ENCODE measurements around the gene RNF135.
"Not testable (repeated sequence)": the region's sequence is repeated elsewhere in the genome, so short reads cannot be mapped to it uniquely, and the experiment has no call there.

Gene RNF135

DNA sequence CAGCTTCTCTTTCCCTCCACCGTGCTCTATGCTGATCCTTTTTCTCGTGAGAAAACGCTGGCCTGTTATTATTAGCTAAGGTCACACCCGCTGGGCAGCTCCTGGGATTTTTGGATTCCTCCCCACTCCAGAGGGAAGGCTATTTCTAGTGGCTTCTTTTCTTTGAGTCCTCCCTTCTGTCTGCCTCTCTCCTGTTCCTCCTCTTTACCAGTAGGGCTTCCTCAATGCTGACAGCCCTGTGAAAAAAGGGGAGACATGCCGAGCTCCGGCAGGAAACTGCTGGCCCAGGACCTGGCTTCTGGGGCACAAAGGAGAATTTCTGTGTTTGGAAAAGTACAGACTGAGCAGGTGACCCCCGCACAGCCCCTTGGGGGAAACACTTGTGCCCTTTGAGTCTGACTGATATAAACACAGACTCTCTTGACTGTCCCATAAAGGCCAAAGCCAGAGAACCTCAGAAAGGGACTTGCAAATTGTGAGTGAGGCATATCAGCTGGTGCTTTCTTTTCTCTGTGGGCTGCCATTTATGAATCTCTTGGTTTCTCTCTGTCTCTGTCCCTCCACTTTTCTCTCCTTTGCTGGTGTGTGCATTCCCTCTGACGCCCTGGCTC is 14.0 kb upstream of the RNF135 start:
- DNase-seq: no peak

DNA sequence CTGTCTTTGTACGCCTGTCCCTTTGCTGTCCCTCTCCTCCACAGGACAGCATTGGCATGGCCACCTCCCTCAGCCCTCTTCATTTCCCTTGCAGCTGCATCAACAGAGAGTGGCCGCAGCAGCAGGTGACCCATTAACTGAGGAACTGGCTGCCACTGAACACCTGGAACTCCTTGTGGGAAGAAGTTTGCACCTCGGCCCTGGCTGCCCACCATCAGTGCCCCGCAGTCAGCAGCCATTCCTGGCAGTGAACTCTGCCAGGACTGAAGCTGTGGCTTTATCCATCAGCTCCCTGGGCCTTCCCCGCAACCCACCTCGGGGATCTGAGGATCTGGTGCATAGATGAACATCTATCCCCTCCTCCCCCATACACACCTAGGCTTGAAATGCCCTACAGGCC is 13.1 kb upstream of the RNF135 start:
- DNase-seq: peak; percentile 77

DNA sequence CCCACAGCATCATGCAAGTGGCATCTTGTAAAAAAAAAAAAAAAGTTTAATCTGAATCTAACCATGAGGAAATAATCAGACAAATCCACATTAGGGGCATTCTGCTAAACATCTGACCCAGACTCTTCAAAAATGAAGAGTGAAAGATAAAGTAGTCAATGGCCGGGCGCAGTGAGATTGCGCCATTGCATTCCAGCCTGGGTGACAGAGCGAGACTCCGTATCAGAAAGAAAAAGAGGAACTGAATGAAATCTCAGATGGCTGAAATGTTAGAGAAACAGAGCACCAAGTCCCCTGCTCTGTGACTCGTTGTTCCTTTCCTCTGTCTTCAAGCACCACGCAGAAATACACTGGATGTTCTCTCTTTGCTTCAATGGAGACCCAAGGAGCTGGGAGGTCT is 12.7 kb upstream of the RNF135 start:
- no peak for DNase-seq

DNA sequence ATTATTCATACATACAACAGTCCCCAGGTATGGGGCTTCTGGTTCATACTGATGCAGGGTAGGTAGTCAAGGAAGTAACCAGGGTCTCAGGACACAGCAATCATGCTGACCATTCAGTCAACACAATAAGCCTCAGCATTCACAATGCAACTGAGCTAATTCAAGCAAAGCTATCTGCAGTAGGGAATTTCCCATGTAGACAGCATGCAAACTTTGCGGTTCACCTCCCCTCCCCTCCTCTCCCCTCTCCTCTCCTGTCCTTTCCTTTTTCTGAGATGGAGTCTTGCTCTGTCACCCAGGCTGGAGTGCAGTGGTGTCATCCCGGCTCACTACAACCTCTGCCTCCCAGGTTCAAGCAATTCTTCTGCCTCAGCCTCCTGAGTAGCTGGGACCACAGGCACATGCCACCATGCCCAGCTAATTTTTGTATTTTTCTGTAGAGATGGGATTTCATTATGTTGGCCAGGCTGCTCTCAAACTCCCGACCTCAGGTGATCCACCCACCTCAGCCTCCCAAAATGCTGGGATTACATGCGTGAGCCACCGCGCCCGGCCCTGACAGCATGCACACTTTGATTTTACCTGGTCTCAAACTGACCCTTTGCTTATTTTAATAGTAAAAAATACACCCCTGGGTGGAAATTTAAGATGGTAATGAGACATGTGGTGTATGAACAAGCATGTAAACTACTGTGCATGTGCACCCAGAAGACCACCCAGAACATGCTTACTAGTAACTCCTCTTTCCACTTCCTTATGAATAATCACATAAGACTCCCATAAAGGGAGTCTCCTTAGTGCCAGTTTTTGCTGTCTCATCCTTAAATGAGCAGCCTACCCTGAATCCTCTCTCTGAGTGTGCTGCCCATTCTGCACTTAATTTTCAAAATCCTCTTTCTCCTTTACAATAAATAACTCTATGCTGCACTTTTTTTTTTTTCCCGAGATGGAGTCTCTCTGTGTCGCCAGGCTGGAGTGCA is 9.3 kb upstream of the RNF135 start:
- no peak for DNase-seq

DNA sequence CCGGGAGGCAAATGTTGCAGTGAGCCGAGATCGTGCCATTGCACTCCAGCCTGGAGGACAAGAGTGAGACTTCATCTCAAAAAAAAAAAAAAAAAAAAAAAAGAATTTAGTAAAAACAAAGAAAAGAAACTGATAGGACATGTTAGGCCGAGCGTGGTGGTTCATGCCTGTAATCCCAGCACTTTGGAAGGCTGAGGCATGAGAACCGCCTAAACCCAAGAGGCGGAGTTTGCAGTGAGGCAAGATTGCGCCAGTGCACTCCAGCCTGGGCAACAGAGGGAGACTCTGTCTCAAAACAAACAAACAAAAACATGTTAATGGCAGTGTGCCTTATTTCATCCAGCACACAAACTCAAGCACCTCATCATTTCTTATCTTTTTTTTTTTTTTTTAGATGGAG is 6.5 kb upstream of the RNF135 start:
- not testable (repeated sequence) for DNase-seq

DNA sequence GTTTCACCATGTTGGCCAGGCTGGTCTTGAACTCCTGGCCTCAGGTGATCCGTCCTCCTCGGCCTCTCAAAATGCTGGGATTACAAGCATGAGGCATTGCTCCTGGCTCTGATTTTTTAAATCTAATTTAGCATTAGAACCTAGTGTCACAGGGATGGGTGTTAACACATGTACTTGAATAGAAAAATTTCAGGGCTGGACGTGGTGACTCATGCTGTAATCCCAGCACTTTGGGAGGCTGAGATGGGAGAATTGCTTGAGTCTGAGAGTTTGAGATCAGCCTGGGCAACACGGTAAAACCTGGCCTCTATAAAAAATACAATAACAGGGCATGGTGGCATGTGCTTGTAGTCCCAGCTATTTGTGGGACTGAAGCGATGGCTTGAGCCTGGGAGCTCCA is 6.0 kb upstream of the RNF135 start:
- no peak for DNase-seq

DNA sequence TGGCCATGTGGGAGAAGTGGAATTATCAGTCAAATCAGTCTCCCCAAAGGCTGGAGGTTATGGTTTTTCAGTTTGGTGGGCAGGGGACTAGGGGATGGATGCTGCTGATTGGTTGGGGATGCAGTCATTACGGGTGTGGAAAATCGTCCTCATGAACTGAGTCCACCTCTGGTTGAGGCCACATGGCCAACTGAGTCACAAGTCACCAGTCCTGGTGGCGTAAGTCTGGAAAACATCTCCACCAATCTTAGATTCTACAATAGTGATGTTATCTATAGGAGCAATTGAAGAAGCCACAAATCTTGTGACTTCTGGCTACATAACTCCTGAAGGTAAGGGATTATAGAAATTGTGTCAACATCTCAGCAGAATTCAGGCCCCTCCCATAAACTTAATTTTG is 5.2 kb upstream of the RNF135 start:
- DNase-seq: no peak

DNA sequence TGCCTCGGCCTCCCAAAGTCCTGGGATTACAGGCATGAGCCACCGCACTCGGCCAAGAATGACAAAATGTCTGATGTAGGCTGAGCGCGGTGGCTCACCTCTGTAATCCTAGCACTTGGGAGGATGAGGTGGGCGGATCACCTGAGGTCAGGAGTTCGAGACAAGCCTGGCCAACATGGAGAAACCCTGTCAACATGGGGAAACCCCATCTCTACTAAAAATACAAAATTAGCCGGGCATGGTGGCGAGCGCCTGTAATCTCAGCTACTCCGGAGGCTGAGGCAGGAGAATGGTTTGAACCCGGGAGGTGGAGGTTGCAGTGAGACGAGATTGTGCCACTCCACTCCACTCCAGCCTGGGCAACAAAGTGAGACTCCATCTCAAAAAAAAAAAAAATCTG is 2.9 kb upstream of the RNF135 start:
- DNase-seq: not testable (repeated sequence)

DNA sequence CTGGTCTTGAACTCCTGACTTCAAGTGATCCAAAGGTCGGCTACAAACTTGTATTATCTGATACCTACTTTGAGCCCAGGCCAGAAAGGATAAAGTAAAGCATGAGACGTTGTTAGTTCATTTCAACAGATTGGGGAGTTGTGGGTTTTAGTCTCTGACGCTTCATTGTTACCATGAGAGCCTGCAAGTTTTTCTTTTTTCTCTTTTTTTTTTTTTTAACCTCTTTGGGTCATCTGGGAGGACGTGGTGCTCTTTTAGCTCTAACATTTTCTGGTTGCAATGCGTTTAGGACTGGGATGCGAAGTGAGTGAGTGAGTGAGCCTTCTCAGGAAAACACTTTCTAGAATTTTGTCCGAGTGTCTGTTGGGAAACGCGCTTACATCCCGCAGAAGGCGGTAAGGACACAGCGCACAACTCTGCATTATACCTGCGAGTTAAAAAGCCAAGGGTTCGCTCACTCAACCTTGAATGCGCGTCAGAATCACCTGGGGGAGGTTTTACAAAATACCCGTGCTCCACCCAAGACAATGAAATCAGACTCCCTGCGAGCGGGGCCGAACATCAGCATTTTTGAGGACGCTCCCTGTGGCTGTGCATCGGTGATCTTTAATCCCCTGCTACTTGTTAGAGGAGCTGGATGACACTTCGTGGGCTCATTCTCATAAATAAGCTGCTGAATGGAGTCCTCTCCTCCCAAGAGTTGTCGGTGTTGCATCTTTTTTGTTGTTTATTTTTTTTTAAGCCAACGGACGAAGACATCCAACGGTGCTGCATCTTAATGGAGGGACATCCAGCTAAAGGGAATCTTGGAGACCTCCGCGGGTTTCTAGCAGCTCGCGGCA is 629 bp upstream of the RNF135 start:
- DNase-seq: peak; percentile 62

DNA sequence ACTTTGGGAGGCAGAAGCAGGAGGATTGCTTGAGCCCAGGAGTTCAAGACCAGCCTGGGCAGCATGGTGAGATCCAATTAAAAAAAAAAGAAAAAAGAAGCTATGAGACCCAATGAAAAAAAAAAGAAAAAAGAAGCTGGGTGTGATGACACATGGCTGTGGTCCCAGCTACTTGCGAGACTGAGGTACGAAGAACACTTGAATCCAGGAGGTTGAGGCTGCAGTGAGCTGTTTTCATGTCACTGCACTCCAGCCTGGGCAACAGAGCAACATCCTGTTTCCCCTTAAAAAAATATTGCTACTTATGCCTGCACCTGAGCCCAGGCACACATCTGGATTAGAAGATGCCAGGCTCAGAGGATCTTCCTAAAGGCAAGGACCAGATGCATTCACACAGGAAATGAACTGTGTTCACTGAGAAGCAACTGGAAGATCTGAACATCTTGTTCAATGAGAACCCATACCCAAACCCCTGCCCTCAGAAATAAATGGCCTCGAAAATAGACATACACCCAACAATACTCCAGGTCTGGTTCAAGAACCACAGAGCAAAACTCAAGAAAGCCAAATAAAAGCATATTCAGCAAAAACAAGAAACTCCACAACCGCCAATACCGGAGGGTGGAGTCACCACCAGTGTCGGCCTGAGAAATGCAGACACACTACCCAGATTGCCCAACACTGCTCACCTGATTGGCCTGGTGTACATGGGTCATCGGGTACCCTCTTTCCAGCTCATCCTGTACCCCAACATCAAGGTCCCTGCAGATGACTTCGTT is 4.4 kb downstream of the RNF135 start:
- DNase-seq: no peak

DNA sequence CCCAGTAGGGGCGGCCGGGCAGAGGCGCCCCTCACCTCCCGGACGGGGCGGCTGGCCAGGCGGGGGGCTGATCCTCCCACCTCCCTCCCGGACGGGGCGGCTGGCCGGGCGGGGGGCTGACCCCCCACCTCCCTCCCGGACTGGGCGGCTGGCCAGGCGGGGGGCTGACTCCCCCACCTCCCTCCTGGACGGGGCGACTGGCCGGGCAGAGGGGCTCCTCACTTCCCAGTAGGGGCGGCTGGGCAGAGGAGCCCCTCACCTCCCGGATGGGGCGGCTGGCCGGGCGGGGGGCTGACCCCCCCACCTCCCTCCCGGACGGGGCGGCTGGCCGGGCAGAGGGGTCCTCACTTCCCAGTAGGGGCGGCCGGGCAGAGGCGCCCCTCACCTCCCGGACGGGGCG is 9.1 kb downstream of the RNF135 start:
- DNase-seq: not testable (repeated sequence)

DNA sequence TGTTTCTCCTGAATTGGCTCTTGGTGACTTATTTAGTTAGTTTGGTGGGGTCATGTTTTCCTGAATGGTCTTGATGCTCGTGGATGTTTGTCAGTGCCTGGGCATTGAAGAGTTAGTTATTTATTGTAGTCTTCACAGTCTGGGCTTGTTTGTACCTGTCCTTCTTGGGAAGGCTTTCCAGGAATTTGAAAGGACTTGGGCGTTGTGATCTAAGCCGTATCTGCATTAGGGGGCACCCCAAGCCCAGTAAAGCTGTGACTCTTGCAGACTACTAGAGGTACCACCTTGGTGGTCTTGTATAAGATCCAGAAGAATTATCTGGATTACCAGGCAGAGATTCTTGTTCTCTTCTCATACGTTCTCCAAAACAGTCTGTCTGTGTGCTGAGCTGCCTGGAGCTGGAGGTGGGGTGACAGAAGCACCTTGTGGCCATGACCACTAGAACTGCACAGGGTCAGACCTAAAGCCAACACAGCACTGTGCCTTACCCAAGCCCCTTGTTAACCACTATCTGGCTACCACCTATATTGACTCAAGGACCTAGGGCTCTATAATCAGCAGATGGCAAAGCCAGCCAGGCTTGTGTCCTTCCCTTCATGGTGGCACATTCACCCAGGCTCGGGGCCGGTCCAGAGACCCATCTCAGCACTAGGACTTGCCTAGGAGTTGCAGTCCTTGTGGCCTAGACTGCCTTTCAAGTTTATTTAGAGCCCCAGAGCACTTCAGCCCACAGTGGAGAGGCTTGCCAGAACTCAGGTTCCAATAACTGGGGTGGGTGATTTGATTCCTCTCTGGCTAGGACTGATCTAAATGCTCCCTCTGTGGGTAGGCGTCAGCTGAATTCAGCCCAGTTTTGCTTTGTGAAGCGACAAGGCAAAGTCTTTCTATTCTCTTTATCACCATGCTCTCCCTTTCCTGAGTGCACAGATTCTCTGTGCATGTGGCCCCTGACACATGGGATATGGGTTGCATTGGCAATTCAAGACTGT is 11.0 kb downstream of the RNF135 start:
- no peak for DNase-seq

DNA sequence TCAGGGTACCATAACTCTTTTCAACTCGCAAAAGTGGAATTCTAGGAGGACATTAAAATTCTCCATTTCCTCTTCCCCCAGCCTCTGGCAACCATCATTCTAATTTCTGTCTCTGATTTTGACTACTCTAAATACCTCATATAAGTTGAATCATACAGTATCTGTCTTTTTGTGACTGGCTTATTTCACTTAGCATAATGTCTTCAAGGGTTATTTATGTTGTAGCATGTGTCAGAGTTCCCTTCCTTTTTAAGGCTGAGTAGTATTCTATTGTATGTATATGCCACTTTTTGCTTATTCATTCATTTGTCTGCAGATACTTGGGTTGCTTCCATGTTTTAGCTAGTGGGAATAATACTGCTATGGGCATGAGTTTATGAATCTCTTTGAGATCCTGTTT is 12.0 kb downstream of the RNF135 start:
- no peak for DNase-seq

DNA sequence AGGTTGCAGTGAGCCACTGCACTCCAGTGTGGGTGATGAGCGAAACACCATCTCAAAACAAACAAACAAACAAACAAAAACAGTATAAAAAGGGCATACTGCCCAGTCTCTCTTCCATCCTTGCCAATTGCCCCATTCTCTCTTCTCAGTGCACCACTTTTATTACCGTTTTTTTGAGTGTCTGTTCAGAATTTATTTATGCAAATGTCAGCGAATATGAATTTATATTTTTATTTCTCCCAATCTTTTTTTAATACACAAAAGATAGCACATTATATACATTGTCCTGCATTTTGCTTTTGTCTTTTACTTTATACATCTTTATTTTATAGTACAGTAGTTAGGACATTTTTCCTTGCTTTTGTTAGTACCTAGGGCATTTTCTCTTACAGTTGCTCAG is 19.6 kb downstream of the RNF135 start:
- no peak for DNase-seq

DNA sequence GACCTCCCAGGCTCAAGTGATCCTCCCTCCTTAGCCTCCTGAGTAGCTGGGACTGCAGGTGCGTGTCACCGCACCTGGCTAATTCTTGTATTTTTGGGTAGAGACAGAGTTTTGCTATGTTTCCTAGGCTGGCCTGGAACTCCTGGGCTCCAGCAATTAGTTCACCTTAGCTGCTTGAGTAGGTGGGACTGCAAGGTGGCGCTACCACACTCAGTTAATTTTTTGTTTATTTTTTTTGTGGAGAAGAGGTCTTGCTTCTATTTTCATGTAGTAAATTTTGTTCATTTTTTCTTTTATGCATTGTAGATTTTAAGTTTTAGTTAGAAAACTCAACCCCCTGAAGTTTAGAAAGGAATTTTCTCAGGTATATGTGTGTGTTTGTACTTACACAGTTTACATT is 21.7 kb downstream of the RNF135 start:
- no peak for DNase-seq

DNA sequence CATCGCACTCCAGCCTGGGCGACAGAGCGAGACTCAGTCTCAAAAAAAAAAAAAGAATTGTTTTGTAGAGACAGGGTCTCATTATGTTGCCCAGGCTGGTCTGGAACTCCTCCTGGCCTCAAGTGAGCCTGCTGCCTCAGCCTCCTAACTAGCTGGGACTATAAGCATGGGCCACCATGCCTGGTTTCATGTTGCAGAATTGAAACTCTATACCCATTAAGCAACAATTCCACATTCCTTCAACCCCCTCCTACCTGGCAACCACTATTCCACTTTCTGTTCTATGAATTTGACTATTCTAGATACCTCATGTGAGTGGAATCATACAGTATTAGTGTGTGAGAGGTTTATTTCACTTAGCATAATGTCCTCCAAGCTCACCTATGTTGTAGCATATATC is 24.5 kb downstream of the RNF135 start:
- no peak for DNase-seq

DNA sequence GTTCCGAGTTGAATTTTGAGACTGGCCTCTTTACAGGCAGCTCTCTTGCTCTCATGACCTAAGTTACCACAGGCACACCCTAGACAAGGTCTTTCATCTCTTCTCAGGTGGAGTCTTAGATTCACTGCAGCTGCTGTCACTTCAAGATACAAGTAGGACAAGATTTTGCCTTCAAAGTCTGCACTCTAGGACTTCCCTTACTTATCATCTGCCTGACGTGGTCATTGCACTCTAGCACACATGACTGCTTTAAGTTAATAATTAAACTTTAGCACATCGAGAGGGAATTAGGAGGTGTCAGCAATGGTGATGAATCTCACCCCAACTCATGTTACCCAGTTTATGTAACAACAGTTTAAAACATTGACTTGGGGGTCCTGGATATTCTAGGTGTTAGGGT is 25.6 kb downstream of the RNF135 start:
- DNase-seq: no peak

DNA sequence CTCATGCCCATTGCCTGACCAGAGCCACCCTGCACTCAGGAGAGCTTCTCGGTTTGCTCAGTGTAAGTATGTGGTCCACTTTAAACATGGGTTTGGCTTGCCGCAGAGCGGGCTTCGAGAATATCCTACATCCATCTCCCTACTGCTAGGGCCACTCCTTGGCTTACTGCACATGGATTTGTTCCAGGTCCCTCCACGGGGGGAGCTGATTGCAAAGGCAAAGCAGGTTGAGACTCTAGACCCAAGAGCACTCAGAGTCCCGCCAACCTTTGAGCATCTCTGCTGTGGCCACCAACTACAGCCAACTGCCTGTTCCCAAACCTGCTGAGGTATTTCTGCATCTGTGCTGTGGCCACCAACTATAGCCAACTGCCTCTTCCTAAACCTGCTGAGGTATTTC is 26.4 kb downstream of the RNF135 start:
- no peak for DNase-seq

DNA sequence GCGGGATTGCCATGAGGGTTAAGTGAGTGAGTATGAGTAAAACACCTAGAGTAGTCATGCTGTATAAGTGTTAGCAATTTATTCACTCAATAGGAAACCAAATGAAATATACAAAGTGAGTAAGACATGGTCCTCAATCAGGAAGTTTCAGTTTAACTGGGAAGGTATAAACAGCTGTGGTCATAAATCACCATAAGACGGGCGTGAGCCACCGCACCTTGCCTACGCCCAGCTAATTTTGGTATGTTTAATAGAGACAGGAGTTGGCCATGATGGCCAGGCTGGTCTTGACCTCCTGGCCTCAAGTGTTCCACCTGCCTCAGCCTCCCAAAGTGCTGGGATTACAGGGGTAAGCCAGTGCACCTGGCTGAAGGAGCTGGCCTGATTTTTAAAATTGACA is 27.0 kb downstream of the RNF135 start:
- DNase-seq: no peak

DNA sequence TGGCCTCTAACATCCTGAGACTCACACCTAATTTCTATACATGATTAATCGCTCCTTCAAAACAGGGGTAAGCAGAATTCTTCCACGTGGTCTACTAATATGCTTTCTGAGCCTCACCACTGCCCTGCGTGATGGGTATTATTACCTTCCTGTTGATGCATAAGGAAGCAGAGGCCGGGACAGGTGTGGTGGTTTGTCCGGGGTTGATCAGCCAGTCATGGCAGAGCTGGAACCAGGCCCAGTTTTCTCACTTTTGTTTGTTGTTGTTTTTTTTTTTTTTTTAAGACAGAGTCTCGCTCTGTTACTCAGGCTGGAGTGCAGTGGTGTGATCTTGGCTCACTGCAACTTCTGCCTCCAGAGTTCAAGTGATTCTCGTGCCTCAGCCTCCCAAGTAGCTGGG is 31.2 kb downstream of the RNF135 start:
- no peak for DNase-seq

DNA sequence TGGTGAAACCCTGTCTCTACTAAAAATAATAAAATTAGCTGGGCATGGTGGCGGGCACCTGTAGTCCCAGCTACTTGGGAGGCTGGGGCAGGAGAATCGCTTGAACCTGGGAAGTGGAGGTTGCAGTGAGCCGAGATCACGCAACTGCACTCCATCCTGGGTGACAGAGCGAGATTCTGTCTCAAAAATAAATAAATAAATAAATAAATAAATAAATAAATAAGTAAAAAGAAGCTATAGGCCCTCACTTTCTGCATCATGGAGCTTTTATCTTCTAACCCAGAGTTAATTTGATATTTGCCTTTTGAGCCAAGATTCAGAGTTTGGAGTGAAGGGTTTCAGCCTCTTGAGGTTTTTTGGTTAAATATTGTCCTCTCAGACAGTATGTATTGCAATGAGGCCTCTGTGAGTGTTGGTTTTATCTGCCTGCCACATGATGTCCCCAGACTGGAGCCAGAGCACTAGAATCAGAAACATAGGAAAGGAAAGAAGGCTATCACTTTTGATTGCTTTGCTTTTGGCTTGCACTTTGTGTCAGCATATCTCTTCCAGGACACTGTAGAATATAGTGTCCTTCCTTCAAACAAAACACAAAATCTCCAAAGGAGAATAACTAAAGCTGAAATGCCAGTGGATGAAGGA is 32.5 kb downstream of the RNF135 start:
- no peak for DNase-seq
